Measurements from ENCODE around the gene GTF2IRD1.
A peak's percentile ranks its signal among the peaks of the same experiment; 100 is the strongest.

GTF2IRD1 gene

DNA sequence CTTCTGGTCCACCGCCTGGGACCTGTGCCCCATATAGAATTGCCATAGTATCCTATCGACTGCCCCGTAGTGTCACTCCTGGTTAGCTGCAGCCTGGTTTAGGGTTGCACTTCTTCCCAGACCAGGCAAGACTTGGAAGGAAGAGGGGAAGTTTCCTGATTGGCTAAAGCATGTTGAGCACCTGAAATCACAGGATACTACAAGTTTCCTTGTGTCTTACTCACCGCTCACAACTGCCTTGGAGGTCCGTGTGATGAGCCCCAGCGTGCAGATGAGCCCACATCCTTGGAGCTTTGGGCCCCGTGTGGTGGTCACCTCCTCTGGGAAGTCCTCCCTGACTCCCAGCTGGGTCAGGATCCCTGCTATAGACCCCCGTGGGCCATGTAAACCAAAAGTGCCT, 129.9 kb downstream of the GTF2IRD1 start:
- DNase-seq (ENCODE audit: extremely low read depth in 1 of 2, low read depth in 1 of 2): no peak

DNA sequence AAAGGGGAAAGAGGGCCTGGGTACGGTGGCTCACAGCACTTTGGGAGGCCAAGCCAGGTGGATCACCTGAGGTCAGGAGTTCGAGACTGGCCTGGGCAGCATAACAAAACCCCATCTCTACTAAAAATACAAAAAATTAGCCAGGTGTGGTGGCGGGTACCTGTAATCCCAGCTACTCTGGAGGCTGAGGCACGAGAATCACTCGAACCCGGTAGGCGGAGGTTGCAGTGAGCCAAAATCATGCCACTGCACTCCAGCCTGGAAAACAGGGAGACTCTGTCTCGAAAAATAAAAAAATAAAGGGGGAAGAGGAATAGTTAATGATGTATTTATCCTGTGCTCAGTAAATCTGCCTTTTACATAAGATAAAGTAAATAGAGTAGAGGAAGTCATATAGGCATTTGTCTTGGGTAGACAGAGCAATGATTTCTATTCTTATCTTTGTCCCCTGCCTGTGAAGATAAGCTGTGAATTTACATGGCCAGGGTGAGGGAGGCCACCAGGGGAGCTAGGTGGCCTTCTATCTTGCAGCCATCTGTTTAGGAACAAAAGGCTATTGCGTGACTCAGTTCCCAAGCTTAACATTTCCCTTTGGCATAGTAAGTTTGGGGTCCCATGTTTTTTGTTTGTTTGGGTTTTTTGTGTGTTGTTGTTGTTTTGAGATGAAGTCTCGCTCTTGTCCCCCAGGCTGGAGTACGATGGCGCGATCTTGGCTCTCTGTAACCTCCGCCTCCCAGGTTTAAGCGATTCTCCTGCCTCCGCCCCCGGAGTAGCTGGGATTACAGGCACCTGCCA, 130.7 kb downstream of the GTF2IRD1 start:
- DNase-seq (ENCODE audit: extremely low read depth in 1 of 2, low read depth in 1 of 2): no peak

DNA sequence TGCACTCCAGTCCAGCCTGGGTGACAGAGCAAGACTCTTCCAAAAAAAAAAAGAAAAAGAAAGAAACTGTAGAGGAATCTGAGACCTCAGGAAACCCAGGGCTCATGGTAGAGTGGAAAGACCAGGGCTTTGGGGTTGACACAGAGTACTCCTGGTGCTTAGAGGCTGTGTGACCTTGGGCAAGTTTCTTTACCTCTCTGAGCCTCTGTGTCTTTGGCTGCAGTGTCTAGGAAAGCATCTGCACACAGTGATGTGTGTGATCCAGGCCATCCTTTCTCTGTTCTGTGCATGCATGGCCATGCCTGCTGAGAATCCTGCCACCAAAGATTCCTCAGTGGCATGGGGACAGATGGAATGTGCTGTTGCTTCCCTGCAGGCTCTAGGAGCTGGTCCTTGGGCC, 132.1 kb downstream of the GTF2IRD1 start:
- no peak for DNase-seq (ENCODE audit: extremely low read depth in 1 of 2, low read depth in 1 of 2)

DNA sequence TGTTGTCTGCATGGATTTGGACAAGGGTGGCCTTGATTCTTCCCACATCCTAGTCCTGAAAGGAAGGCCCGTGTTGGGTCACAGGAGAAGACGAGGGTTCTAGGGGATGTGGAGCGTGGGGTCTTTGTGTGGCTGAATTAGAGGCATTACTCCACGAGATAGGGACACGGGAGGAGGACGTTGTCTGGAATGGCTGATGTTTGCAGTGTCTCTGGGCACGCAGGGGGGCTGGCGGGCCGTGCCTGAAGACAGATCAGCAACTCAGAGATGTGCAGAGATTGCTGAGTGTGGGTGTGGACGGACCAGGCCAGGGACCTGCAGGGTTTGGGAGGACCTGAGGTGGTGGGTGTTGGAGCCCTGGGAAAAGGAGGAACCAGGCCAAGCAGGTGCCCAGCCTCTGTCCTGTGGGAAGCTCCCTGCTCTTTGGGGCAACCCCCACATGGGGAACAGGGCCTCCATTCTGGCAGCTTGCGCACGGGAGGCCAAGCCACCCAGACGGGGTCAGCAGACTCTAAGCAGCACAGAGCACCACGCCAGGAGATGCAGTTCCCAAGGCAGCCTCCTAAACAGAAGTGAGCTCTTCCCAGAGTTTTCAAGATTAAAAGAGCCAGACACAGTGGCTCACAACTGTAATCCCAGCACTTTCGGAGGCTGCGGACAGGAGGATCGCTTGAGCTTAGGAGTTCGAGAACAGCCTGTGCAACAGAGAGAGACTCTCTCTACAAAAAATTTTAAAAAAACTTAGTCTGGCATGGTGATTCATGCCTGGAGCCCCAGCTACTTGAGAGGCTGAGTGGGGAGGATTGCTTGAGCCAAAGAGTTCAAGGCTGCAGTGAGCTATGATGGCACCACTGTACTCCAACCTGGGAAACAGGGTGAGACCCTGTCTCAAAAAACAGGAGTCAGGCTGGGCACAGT, 132.8 kb downstream of the GTF2IRD1 start:
- no peak for DNase-seq (ENCODE audit: extremely low read depth in 1 of 2, low read depth in 1 of 2)

DNA sequence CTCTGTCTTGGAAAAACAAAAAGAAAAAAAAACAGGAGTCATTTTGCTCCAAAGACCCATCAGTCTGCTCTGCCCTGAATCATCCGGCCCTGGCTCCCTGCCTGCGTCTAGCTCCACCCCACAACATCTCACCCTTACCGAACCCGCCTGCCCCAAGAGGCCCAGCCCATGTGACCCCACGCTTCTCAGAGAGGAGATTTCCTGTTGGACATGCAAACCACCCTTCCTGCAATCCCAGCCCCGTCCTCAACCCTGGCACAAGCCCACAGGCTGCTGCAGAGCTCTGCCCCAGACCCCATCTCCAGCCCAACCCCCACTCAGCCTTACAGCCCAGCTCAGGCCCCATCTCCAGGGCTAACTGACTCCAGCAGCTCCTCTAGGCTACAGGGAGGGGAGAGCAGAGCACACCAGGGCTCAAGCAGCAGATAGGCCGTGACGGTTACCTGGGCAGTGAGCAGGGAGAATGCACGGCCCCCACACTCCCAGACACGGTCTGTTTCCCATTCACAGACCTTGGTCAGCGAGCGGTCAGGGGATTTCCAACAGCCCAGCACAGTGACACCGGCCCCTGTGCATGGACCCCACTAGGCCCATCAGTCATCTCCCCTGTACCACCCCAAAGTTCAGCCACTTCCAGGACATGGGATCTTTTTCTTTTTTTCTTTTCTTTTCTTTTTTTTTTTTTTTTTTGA, 133.9 kb downstream of the GTF2IRD1 start:
- no peak for DNase-seq (ENCODE audit: extremely low read depth in 1 of 2, low read depth in 1 of 2)

DNA sequence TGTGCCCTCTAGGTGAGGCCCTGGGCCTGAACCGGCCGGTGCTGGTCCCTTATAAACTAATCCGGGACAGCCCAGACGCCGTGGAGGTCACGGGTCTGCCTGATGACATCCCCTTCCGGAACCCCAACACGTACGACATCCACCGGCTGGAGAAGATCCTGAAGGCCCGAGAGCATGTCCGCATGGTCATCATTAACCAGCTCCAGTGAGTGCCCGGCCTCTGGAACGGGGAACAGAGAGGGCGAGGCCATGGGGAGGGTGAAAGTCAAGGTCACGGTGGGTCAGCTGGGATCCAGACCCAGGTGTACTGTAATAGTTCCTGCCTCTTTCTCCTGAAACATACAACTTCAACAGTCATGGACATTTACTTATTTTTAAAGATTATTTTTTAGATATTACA, 137.1 kb downstream of the GTF2IRD1 start:
- no peak for DNase-seq (ENCODE audit: extremely low read depth in 1 of 2, low read depth in 1 of 2)

DNA sequence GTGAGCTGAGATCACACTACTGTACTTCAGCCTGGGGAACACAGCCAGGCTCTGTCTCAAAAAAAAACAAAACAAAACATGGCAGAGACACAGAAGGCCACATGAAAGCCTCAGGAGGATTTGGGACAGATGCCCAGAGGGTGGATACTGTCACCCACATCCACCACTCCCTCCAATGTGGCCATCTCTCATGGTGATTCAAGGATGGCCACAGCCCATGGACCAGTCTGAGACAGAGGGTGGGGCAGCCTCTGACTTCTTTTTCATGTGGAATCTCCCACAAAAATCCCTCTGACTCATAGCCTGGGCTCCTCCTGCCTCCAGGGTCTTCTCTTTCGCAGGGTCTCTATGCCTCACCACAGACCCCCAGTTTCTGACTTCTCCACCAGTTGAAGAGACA, 144.9 kb downstream of the GTF2IRD1 start:
- DNase-seq (ENCODE audit: extremely low read depth in 1 of 2, low read depth in 1 of 2): no peak

DNA sequence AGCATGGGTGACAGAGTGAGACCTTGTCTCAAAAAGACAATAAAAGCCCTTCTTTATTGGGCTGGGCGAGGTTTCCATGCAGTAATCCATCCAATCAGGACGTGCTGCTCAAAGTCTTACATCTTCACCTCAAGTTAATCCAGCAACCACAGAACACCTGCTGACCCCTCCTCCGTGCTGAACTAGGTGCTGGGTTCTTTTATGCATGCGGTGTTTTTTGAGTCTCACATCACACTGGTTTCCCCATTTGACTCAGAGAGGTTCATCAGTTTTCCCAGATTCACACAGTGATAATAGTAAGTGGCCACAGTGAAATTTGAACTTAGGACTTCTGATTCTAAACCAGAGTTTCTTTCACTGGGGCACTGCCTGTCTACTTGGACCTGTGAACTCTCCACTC, 145.5 kb downstream of the GTF2IRD1 start:
- no peak for DNase-seq (ENCODE audit: extremely low read depth in 1 of 2, low read depth in 1 of 2)

DNA sequence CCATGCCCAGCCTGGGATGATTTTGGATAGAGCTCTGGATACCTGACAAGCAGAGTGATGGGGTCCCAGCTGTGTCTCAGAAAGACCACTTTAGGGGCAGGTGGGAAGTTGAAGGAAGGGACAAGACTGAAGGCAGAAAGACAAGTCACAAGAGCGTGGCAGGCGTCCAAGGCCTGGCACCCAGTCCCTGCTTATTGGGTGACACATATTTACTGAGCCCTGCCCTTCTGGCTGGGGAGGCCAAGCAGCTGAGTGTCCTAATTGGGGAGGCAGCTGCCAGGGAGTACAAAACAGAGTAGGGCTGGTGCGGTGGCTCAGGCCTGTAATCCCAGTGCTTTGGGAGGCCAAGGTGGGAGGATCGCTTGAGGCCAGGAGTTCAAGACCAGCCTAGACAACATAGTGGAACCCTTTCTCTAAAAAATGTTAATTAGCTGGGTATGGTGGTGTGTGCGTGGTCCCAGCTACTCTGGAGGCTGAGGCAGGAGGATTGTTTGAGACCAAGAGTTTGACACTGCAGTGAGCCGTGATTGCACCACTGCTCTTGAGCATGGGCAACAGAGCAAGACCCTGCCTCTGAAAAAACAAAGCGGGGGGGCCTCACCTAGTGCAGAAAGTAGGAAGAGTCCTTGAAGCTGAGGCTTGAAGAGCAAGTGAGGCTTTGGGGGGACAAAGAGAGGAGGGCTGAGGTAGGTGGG, 150.8 kb downstream of the GTF2IRD1 start:
- DNase-seq (ENCODE audit: extremely low read depth in 1 of 2, low read depth in 1 of 2): no peak

DNA sequence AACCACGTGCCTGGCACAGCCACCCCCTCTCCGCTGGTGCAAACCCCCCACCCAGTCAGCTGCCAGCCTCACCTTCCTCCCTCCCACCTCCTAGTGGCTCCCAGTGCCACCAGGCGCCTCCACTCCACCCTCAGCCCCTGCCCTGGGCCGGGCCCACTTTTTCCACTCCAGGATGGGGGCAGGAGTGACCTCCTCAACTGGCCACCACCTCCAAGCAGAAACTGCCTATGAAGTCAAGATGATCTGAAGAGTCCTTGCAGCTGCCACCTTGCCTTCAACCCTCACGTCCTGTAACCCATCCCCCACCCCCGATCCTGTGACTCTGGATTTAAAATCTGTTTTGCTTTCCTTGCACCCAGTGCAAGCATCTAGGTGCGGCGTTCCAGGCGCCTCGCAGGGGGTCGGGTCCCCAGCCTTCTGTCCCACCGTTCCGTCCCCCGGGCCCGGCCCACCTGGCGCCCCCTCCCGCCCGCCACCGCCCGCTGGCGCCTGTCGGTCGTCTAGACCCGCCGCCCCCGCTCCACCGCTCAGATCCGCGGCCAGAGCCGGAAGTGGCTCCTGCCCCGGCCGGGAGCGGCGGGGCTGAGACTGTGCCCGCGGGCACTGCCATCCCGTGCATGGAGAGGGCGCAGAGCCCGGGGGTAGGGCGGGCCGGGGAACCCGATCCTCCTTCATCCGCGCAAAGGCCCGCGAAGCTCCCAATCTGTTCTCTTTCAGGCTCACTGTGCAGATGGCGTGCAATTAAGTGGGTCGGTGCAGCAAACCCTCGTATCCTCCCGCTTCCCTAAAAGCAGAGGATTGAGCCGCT, 152.6 kb downstream of the GTF2IRD1 start:
- DNase-seq (ENCODE audit: extremely low read depth in 1 of 2, low read depth in 1 of 2): peak in 1 of 2 donors; percentile 12

DNA sequence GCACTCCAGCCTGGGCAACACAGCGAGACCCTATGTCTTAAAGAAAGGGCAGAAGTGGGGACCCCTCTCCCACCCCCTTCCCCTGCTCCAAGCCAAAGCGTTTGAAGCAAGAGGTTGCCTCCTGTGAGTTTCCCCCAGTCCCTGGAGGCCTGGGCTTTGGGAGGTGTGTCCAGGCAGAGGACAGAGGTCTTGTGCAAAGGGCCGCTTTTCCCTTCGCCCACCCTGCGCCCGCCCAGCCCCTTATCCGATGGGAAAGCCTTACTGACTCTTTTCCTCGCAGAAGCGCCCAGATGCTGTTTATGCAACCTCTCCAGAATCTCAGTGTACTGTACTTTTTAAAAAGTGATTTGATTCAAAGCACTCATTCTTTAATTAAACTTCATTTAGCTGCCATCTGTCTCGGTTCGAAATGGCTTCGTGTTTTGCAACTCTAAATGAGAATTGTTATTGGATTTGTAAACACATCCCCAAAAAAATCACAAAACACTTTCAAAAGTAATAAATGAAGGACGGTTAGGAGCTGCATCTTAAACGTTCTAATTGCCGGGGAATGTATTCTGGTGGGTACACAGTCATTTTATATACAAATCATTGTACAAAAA, 153.3 kb downstream of the GTF2IRD1 start:
- DNase-seq (ENCODE audit: extremely low read depth in 1 of 2, low read depth in 1 of 2): no peak

DNA sequence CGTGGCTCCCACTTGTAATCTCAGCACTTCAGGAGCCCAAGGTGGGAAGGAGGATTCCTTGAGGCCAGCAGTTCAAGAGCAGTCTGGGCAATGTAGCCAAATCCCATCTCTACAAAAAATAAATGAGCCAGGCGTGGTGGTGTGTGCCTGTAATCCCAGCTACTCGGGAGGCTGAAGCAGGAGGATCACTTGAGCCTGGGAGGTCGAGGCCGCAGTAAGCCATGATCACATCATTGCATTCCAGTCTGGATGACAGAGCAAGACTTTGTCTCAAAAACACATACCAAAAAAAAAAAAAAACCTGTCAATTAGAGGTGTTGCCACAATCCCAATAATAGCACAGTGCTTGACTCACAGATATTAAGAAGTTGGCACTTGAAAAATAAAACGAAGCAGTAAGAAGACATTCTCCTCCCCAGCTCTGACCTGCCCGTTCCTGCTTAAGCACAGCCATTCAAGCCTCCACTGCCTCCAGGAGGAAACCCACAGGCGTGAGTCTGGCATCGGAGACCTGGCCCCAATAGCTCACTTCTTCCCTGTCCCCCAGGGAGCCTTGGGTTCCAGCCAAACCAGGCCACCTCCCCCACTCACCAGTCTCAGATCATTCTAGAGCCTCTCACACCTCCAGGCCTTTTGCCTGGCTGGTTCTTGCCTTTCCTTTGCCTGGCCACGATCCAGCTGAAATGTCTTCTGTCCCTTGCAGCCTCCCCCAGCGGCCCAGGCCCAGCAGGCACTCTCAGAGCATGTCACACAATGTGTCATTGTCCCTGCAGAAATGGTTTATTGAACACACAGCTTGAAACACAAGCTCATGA, 158.5 kb downstream of the GTF2IRD1 start:
- no peak for DNase-seq (ENCODE audit: extremely low read depth in 1 of 2, low read depth in 1 of 2)

DNA sequence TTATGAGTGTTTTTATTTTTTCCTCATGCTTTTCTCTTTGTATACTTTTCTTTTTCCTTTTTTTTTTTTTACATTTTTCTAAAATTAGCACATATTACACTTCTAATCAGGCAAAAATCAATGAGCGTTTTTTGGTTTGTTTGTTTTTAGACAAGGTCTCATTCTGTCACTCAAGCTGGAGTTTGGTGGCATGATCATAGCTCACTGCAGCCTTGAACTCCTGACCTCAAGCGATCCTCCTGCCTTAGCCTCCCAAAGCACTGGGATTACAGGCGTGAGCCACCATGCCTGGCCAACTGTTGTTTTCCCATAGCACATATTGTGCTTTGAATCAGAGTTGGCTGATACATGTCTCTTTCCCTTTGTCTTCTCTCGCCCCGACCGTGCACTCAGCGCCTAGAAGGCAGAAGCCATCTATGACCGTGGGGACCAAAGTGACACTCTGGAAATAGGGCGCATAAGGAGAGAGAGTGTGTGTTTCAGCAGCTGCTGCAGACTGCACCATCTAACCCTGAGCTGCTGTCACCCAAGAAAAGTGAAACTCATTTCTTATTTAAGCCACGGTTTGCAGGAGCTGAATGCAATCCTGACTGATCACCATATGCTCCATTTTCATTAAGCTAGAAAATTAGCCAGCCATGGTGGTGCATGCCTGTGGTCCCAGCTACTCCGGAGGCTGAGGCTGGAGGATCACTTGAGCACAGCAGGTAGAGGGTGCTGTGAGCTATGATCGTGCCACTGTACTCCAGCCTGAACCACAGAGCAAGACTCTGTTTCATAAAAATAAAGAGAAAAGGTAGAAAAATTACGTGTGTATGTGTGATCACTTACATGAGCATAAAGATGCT, 162.5 kb downstream of the GTF2IRD1 start:
- DNase-seq (ENCODE audit: extremely low read depth in 1 of 2, low read depth in 1 of 2): no peak

DNA sequence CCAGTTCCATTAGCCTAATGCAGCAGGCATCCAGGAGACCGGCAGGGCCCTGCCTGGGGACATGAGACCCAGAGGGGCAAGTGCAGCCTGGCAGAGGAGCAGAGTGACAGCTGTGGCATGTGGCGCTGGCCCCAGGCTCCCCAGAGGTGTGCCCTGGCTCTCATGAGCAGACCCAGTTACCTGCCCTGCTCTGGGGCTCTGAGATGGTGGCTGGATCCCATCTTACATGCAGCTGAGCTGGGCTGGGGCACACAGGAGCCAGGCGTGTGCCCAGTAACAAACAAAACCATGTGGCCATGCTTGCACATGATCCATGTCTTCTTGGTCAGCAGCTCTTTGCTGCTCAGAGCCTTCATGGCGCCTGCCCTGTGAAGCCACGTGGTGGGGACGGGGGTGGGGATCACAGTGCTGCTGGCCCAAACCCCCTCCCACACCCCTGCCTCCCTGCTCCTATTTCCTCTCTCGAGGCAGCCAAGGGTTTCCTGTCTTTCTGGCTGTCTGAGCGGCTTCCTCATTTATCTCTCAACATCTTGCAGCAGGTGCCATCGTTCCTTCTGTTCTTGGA, 163.6 kb downstream of the GTF2IRD1 start:
- DNase-seq (ENCODE audit: extremely low read depth in 1 of 2, low read depth in 1 of 2): no peak

DNA sequence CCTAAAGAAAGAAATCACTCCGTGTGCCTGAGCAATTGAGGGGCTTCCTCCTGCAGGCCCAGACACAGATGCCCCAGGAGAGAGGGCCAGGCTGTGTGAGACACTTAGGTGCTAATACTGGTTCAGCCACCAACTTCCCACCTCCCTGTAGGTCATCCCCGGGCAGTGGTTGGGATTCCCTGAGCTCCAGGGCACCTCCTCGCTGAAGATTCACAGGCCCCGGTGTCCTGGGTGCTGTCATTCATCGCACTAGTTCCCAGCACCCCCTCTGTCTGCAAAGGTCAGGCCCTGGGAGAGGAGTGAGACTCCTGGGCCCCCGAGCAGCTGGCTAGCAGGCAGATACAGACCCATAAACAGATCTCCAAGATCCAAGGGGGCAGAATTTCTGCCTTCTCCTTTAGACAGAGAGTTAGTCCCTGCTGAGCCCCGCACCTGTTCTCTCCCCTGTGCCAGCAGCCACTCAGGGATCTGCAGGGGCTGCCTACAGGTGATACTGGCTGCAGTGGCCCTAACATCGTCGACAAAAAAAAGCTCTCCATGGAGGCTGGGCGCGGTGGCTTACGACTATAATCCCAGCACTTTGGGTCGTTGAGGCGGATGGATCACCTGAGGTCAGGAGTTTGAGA, 165.6 kb downstream of the GTF2IRD1 start:
- DNase-seq (ENCODE audit: extremely low read depth in 1 of 2, low read depth in 1 of 2): no peak

DNA sequence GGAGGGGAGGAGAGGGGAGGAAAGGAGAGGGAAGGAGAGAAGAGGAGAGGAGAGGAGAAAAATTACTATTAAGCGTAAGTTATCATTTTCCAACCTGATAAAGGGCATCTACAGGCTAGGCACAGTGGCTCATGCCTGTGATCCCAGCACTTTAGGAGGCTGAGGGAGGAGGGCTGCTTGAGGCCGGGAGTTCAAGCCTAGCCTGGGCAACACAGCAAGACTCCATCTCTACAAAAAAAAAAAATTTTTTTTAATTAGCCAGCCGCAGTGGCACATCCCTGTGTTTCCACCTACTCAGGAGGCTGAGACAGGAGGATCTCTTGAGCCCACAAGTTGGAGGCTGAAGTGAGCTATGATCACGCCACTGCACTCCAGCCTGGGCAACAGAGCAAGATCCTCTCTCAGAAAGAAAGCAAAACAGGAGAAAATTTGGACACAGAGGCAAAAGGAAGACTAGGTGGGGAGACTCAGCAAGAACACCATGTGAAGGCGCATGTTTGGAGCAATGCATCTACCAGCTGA, 168.6 kb downstream of the GTF2IRD1 start:
- DNase-seq (ENCODE audit: extremely low read depth in 1 of 2, low read depth in 1 of 2): no peak

DNA sequence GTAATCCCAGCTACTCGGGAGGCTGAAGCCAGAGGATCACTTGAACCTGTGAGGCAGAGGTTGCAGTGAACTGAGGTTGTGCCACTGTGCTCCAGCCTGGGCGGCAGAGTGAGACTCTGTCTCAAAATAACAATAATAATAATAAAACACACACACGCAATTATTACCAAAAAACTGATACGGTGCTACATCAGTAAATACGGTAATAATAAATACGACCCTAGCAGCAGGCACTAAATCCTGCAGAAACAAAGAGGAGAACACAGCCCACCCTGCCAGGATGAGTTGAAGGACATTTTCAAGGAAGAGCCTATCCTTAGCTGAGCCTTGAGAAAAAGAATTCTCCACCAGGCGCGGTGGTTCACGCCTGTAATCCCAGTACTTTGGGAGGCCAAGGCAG, 169.4 kb downstream of the GTF2IRD1 start:
- no peak for DNase-seq (ENCODE audit: extremely low read depth in 1 of 2, low read depth in 1 of 2)

Measured in activated CD8-positive, alpha-beta memory T cell treated with anti-CD3 and anti-CD28 coated beads for 1 hour (primary cell).